HL-60/S4 treated with retinoic acid at 250 ng/mL for 4 days and 3 days (cell line): ENCODE data around the gene SLC9A3.
"Not testable (repeated sequence)": the region's sequence is repeated elsewhere in the genome, so short reads cannot be mapped to it uniquely, and the experiment has no call there.

Source experiments
- in situ Hi-C: fragments of 300-500 bp; cut with MboI; formaldehyde crosslinking; loops from 2 replicates; pipeline ENCODE4 v1.7.0; 2022; ENCODE audit warnings: low sequenced_read_pairs

SLC9A3 gene

GRCh38 chr5:524234-524972 is at the start of gene SLC9A3:
TSS of gene SLC9A3 (minus strand) at chr5:524449.
- in situ Hi-C loops = no loop called here

- in situ Hi-C loops = no loop called here
Observed at GRCh38 chr5:573976-574375, 49.7 kb upstream of the SLC9A3 start.

GRCh38 chr5:573206-573605 is 49.0 kb upstream of the SLC9A3 start:
- in situ Hi-C loops = no loop called here

GRCh38 chr5:572398-573019 is 48.3 kb upstream of the SLC9A3 start:
- in situ Hi-C loops = no loop called here

DNA sequence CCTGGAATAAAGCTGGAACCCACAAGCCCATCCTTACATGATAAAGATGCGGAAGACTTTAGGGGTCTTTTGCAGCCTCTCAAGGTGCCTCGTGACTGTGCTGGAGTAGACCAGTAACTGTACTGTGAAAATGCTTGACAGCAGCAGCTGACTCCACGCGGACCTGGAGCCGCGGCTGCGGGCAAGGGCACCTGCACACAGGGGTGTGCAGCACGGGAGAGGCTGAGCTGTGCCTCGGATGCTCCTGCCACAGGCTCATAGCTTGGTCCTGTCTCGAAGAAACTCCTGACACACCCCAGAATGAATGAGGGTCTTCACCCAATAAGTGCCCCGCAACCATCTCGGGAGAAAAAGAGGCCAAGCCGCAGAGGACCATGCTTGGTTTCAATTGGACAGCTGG is 47.5 kb upstream of the SLC9A3 start:
- in situ Hi-C loops = no loop called here

- in situ Hi-C loops = no loop called here
Observed at GRCh38 chr5:570886-571285, 46.6 kb upstream of the SLC9A3 start.

- in situ Hi-C loops = no loop called here
Observed at GRCh38 chr5:570446-570845, 46.2 kb upstream of the SLC9A3 start.

- in situ Hi-C loops = no loop called here
Observed at GRCh38 chr5:569868-570361, 45.7 kb upstream of the SLC9A3 start.

GRCh38 chr5:569358-569867 is 45.2 kb upstream of the SLC9A3 start:
- in situ Hi-C loops = no loop called here

DNA sequence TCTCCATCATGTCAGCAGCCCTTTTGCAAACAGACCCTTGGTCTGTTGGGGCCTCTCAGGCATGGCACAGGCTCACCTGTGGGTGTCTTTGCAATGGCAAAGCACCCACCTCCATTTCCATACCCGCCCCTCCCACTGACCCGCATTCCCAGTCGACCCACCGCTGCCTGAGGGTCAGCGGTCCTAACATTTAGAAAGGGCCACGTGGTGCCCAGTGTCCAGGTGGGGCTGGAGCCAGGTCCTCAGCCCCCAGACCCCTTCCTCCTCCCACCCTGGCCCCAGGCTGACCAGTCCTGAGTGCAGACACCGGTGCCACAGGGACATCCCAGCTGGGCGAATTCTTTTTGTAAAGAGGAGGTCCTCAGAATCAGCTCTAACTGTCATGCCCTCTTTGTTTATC is 44.6 kb upstream of the SLC9A3 start:
- in situ Hi-C loops = no loop called here

GRCh38 chr5:568061-568781 is 44.0 kb upstream of the SLC9A3 start:
- in situ Hi-C loops = no loop called here

GRCh38 chr5:567664-568060 is 43.4 kb upstream of the SLC9A3 start:
- in situ Hi-C loops = no loop called here

DNA sequence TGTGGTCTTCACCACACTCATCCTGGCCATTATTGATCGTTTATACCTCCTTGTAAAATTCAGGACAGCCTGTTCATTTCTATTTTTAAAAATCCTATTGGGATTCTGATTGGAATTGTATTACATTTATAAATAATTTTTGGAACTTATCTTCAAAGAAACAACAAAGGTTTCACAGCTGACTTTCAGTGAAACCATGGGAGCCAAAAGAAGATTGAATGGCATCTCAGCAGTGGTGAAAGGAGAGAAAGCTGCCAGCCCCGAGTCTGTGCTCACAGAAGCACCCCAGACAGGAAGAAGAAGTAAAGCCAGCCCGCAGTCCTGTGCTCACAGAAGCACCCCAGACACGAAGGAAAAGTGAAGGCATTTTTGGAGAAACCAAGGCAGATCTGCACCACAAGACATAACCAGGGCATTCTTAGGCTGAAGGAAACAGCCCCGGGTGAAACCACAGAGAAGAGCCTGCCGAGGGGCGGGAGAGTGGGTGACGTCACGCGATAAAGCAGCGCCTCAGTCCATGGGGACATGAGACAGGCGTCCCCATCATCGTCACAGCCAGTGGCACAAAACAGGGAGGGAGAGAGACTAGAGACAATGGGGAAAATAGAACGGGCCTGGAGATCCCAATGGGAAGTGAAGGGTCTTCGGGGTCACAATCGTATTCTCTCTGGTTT is 42.5 kb upstream of the SLC9A3 start:
- in situ Hi-C loops = no loop called here

- in situ Hi-C loops = no loop called here
Observed at GRCh38 chr5:565782-566440, 41.7 kb upstream of the SLC9A3 start.

GRCh38 chr5:561408-561807 is 37.2 kb upstream of the SLC9A3 start:
- in situ Hi-C loops = no loop called here

DNA sequence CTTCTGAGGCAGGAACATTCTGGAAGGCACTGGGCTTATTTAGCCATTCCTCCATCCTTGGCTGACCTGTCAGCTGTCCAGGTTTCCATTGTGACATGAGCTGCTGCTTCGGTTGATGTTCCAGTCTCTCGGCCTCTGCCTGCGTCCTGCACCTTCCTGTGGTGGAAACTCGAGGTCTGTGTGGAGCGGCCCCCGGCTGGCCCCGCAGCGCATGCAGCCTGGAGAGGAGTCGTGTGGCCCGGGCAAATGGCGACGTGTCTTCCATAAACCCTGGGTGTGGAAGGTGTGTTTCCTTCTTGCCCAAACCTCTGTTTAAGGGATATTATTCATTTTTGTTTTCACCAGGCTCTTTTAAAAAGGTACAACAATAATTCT is 36.5 kb upstream of the SLC9A3 start:
- in situ Hi-C loops = no loop called here

GRCh38 chr5:558871-559503 is 34.7 kb upstream of the SLC9A3 start:
- in situ Hi-C loops = no loop called here

DNA sequence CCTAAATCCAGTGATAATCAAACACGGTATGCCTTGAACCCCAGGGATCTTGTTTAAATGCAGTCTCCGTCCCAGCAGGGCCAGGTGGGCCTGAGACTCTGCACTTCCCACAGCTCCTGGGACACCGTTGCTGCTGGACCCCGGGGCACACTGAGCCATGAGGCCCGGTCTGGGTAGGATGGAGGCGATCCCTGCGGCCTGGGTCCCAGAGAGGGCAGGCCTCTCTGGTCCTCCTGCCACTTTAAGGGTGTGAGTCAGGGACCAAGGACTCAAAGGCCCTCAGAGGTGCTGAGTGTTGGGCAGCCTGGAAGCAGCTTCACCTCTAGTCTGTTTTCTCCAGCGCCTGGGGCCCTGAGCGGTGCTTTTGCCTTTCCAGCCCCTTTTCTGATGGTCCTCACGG is 34.1 kb upstream of the SLC9A3 start:
- in situ Hi-C loops = no loop called here

DNA sequence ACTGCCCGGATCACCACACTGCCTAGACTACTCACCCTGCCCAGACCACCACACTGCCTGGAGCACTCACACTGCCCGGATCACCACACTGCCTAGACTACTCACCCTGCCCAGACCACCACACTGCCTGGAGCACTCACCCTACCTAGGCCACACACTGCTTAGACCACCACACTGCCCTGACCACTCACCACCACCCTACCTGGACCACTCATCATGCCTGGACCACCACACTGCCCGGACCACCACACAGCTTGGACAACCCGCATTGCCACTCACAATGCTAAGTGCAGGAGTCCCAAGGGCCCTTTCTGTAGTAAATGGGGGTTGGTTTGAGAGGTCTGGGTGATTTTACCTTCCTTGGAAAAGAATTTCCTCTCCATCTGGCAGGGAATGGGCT is 33.7 kb upstream of the SLC9A3 start:
- in situ Hi-C loops = not testable (repeated sequence)

DNA sequence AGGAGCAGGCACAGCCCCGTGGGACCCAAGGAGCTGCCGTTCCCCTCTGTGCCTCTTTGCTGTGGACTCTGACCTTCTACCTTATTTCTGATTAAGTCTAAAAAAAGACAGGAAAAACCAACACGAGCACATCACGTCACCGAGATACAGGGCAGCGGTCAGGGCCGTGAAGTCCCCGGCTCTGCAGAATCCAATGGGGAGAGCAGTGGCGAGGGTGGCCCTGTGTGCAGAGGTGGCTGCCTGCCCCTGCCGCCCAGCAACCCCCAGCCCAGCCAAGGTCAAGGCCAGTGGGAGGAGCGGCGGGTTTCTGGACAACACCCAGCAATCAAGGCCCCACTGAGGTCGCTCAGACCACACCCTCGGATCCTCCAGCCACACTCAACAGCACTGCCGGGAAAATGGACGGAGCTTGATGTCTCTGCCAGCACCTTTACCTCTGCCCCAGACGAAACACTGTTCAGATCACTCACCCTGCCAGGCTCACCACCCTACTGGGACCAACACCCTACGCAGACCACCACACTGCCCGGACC is 32.7 kb upstream of the SLC9A3 start:
- in situ Hi-C loops = no loop called here
